ENCODE data around the gene C16orf74.

C16orf74 gene

GRCh38 chr16:85668676-85669424 is 82.0 kb downstream of the C16orf74 start:
- DNase-seq (ENCODE audit: low read depth, low spot score): no peak
- TF ChIP-seq EZH2 (IDR thresholded peaks at IDR 0.05) (no peak), POLR2AphosphoS5 (IDR thresholded peaks at IDR 0.05; ENCODE audit: borderline replicate concordance, low read depth, low read length) (no peak), FOXP2 (optimal IDR thresholded peaks at IDR 0.05; ENCODE audit: control extremely low read depth, extremely low read length, insufficient read depth) (no peak)
- H3K9me3 ChIP-seq (ENCODE audit: low read depth, low read length): no peaks in the 10 kb centered on the region
- H3K9ac ChIP-seq (ENCODE audit: insufficient read length): no peak overlapping the region
- no peak overlapping the region for H3K27ac ChIP-seq
- H3K4me3 ChIP-seq: no peak overlapping the region
- peaks cover 9% of the 10 kb centered on the region for H3K36me3 ChIP-seq (ENCODE audit: insufficient read depth, low read length)

GRCh38 chr16:85667841-85668413 is 83.0 kb downstream of the C16orf74 start:
- Histone ChIP-seq H3K4me3 (no peak overlapping the region), H3K9ac (ENCODE audit: insufficient read length) (no peak overlapping the region), H3K9me3 (ENCODE audit: low read depth, low read length) (no peaks in the 10 kb centered on the region), H3K27ac (no peak overlapping the region), H3K36me3 (ENCODE audit: insufficient read depth, low read length) (peaks cover 4% of the 10 kb centered on the region)
- DNase-seq (ENCODE audit: low read depth, low spot score): no peak
- no peak for TF ChIP-seq POLR2AphosphoS5 (IDR thresholded peaks at IDR 0.05; ENCODE audit: borderline replicate concordance, low read depth, low read length)
- TF ChIP-seq FOXP2 (optimal IDR thresholded peaks at IDR 0.05; ENCODE audit: control extremely low read depth, extremely low read length, insufficient read depth): no peak
- TF ChIP-seq EZH2 (IDR thresholded peaks at IDR 0.05): no peak

- Histone ChIP-seq H3K4me3 (no peak overlapping the region), H3K9ac (ENCODE audit: insufficient read length) (no peak overlapping the region), H3K27ac (no peak overlapping the region), H3K9me3 (ENCODE audit: low read depth, low read length) (no peaks in the 10 kb centered on the region), H3K36me3 (ENCODE audit: insufficient read depth, low read length) (no peaks in the 10 kb centered on the region; the same call in 1 of the 2 replicates)
- TF ChIP-seq FOXP2 (optimal IDR thresholded peaks at IDR 0.05; ENCODE audit: control extremely low read depth, extremely low read length, insufficient read depth) (no peak), POLR2AphosphoS5 (IDR thresholded peaks at IDR 0.05; ENCODE audit: borderline replicate concordance, low read depth, low read length) (no peak), EZH2 (IDR thresholded peaks at IDR 0.05) (no peak)
- no peak for DNase-seq (ENCODE audit: low read depth, low spot score)
Measured at GRCh38 chr16:85667261-85667660, 83.6 kb downstream of the C16orf74 start.

GRCh38 chr16:85665929-85666328 is 85.0 kb downstream of the C16orf74 start:
- Histone ChIP-seq H3K9ac (ENCODE audit: insufficient read length) (no peak overlapping the region), H3K9me3 (ENCODE audit: low read depth, low read length) (no peaks in the 10 kb centered on the region), H3K4me3 (no peak overlapping the region), H3K27ac (no peak overlapping the region), H3K36me3 (ENCODE audit: insufficient read depth, low read length) (no peaks in the 10 kb centered on the region; the same call in 1 of the 2 replicates)
- DNase-seq (ENCODE audit: low read depth, low spot score): no peak
- no peak for TF ChIP-seq FOXP2 (optimal IDR thresholded peaks at IDR 0.05; ENCODE audit: control extremely low read depth, extremely low read length, insufficient read depth)
- no peak for TF ChIP-seq EZH2 (IDR thresholded peaks at IDR 0.05)
- TF ChIP-seq POLR2AphosphoS5 (IDR thresholded peaks at IDR 0.05; ENCODE audit: borderline replicate concordance, low read depth, low read length): no peak

- no peak overlapping the region for H3K27ac ChIP-seq
- H3K36me3 ChIP-seq (ENCODE audit: insufficient read depth, low read length): no peaks in the 10 kb centered on the region; the same call in 1 of the 2 replicates
- H3K9me3 ChIP-seq (ENCODE audit: low read depth, low read length): no peaks in the 10 kb centered on the region
- H3K9ac ChIP-seq (ENCODE audit: insufficient read length): no peak overlapping the region
- no peak overlapping the region for H3K4me3 ChIP-seq
- DNase-seq (ENCODE audit: low read depth, low spot score): no peak
- TF ChIP-seq FOXP2 (optimal IDR thresholded peaks at IDR 0.05; ENCODE audit: control extremely low read depth, extremely low read length, insufficient read depth) (no peak), EZH2 (IDR thresholded peaks at IDR 0.05) (no peak), POLR2AphosphoS5 (IDR thresholded peaks at IDR 0.05; ENCODE audit: borderline replicate concordance, low read depth, low read length) (no peak)
Measured at GRCh38 chr16:85665373-85665740, 85.5 kb downstream of the C16orf74 start.

- Histone ChIP-seq H3K27ac (no peak overlapping the region), H3K9ac (ENCODE audit: insufficient read length) (no peak overlapping the region), H3K4me3 (no peak overlapping the region), H3K36me3 (ENCODE audit: insufficient read depth, low read length) (no peaks in the 10 kb centered on the region; the same call in 1 of the 2 replicates), H3K9me3 (ENCODE audit: low read depth, low read length) (no peaks in the 10 kb centered on the region)
- TF ChIP-seq POLR2AphosphoS5 (IDR thresholded peaks at IDR 0.05; ENCODE audit: borderline replicate concordance, low read depth, low read length) (no peak), FOXP2 (optimal IDR thresholded peaks at IDR 0.05; ENCODE audit: control extremely low read depth, extremely low read length, insufficient read depth) (no peak), EZH2 (IDR thresholded peaks at IDR 0.05) (no peak)
- DNase-seq (ENCODE audit: low read depth, low spot score): no peak
Measured at GRCh38 chr16:85664580-85665372, 86.1 kb downstream of the C16orf74 start.

GRCh38 chr16:85663891-85664321 is 87.0 kb downstream of the C16orf74 start:
- DNase-seq (ENCODE audit: low read depth, low spot score): no peak
- no peak for TF ChIP-seq FOXP2 (optimal IDR thresholded peaks at IDR 0.05; ENCODE audit: control extremely low read depth, extremely low read length, insufficient read depth)
- TF ChIP-seq POLR2AphosphoS5 (IDR thresholded peaks at IDR 0.05; ENCODE audit: borderline replicate concordance, low read depth, low read length): no peak
- no peak for TF ChIP-seq EZH2 (IDR thresholded peaks at IDR 0.05)
- H3K36me3 ChIP-seq (ENCODE audit: insufficient read depth, low read length): no peaks in the 10 kb centered on the region; the same call in 1 of the 2 replicates

More at GRCh38 chr16:85663891-85664321, 87.0 kb downstream of the C16orf74 start:
- Histone ChIP-seq H3K4me3 (no peak overlapping the region), H3K9me3 (ENCODE audit: low read depth, low read length) (no peaks in the 10 kb centered on the region), H3K27ac (no peak overlapping the region), H3K9ac (ENCODE audit: insufficient read length) (no peak overlapping the region)

All from SK-N-MC (cell line).